Measurements from ENCODE around the gene IFIT2.

GRCh38 chr10:89252225-89252585 lies 49.6 kb upstream of the IFIT2 start:
- TF ChIP-seq, protein P1, sequence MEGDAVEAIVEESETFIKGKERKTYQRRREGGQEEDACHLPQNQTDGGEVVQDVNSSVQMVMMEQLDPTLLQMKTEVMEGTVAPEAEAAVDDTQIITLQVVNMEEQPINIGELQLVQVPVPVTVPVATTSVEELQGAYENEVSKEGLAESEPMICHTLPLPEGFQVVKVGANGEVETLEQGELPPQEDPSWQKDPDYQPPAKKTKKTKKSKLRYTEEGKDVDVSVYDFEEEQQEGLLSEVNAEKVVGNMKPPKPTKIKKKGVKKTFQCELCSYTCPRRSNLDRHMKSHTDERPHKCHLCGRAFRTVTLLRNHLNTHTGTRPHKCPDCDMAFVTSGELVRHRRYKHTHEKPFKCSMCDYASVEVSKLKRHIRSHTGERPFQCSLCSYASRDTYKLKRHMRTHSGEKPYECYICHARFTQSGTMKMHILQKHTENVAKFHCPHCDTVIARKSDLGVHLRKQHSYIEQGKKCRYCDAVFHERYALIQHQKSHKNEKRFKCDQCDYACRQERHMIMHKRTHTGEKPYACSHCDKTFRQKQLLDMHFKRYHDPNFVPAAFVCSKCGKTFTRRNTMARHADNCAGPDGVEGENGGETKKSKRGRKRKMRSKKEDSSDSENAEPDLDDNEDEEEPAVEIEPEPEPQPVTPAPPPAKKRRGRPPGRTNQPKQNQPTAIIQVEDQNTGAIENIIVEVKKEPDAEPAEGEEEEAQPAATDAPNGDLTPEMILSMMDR (IDR thresholded peaks at IDR 0.05): no peak
- TF ChIP-seq POLR2A (IDR thresholded peaks at IDR 0.05) (no peak), POLR2AphosphoS5 (IDR thresholded peaks at IDR 0.05) (no peak), EP300 (IDR thresholded peaks at IDR 0.05) (no peak)
